RPMI7951 (cell line): ENCODE data around the gene SPDYE6. TPM values are rescaled to one million over a fixed set of nuclear protein-coding genes. Genes with fewer than 3 reads are reported as not detected.
A peak's percentile ranks its signal among the peaks of the same experiment; 100 is the strongest.
"Not testable (repeated sequence)": the region's sequence is repeated elsewhere in the genome, so short reads cannot be mapped to it uniquely, and the experiment has no call there.

Experiments used
- DNase-seq: peaks from one replicate; pipeline ENCODE4 v3.0.0-alpha.2; 2012; ENCODE audit warnings: low read depth
- total RNA-seq: library from RNA; depleted of rRNA; stranded (reverse); fragments of >200 nt; shearing (Covaris generic); gene quantifications from 2 replicates; pipeline ENCODE4 v1.2.3, GENCODE V29; 2014; rRNA removed

SPDYE6 gene, protein sequence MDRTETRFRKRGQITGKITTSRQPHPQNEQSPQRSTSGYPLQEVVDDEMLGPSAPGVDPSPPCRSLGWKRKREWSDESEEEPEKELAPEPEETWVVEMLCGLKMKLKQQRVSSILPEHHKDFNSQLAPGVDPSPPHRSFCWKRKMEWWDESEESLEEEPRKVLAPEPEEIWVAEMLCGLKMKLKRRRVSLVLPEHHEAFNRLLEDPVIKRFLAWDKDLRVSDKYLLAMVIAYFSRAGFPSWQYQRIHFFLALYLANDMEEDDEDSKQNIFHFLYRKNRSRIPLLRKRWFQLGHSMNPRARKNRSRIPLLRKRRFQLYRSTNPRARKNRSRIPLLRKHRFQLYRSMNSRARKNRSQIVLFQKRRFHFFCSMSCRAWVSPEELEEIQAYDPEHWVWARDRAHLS
- 0.24 TPM in 1 of 2 replicates, not detected in the other for total RNA-seq

DNA sequence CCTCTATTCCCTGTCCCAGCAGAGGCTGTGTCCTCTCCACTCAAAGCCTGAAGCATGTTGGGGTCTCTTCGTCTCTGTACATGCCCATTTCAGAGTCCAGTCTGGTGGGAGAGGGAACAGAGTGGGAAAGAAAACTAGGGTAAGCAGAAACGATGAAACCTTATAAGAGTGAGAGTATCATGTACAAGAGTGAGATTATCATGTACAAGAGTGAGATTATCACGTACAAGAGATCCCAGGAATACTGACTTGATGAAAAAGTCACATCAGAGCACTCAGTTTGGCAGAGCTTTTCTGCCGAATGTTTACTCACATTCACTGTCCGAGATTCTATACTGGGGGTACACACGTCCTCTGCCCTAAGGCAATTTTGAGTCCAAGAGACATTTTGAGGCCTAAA lies at the start of gene SPDYE6:
Gene SPDYE6 (minus strand): TSS at position 101 of the 400 bp plus-strand sequence. CDS start 421 bp downstream, outside the sequence.
- not testable (repeated sequence) for DNase-seq

DNA sequence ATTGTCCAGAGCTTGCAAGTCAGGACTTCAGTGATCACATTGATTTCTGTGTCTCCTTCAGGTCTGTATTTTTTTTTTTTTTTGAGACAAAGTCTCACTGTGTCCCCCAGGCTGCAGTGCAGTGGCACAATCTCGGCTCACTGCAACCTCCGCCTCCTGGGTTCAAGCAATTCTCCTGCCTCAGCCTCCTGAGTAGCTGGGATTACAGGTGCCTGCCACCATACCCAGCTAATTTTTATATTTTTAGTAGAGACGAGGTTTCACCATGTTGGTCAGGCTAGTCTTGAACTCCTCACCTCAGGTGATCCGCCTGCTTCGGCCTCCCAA lies 48.6 kb upstream of the SPDYE6 start:
- DNase-seq, result not testable (repeated sequence)

DNA sequence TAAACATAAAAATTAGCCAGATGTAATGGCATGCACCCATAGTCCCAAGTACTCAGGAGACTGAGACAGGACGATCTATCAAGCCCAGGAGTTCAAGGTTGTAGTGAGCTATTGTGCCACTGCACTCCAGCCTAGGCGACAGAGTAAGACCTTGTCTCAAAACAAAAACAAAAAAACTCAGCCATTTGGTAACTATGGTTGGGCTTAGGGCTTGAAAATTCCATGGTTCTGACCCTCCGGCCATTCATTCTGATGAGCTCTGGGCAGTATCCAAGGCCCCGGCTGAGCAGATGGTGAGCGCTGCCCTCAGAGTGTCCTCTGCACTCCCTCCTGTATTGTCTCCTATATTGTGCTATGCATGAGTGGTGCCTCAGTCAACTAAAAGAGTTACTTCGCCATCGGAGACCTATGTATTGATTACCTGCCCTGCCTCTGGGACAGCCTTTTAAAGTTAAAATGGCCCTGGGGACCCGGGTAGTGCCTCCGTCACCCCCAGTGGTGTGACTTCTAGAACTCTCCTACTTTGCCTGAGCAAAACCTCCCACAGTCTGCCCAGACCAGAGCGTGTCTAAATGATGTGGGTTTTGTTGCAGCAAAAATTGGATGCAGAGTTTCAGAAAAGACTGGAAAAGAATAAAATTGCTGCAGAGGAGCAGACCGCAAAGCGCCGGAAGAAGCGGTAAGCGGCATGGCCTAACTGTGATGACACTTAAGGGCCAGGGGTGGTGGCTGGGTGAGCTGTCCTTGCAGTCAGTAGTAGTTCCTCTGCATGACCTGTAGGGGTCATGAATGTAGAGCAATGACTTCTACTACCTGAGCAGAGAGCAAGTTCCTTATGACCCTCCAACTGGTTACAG lies 48.0 kb upstream of the SPDYE6 start:
- DNase-seq, result peak; percentile 59

DNA sequence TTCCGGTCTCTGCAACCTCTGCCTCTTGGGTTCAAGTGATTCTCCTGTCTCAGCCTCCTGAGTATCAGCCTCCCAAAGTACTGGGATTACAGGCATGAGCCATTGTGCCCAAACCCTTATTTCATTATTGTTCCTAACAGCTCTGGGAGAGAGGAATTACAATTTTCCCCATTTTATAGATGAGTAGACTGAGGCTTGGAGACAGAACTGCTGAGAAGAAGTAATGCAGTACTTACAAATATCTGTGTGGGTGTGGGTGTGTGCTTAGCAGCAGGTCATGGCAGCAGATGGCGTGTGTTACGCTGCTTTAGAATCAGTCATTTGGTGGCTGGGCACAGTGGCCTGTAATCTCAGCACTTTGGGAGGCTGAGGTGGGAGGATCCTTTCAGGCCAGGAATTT lies 47.3 kb upstream of the SPDYE6 start:
- DNase-seq, result no peak

DNA sequence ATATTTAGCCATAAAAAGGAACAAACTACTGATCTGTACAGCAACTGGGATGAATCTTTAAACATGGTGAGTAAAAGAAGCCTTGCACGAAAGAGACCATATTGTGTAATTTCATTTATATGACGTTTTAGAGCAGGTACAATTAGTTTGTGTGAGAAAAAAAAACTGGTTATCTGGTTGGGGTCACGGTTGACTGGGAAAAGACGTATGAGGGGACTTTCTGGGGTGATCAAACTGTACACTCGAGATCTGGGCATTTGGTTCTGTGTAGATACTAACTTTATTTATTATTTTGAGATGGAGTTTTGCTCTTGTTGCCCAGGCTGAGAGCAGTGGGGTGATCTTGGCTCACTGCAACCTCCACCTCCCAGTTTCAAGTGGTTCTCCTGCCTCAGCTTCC lies 44.1 kb upstream of the SPDYE6 start:
- no peak for DNase-seq

DNA sequence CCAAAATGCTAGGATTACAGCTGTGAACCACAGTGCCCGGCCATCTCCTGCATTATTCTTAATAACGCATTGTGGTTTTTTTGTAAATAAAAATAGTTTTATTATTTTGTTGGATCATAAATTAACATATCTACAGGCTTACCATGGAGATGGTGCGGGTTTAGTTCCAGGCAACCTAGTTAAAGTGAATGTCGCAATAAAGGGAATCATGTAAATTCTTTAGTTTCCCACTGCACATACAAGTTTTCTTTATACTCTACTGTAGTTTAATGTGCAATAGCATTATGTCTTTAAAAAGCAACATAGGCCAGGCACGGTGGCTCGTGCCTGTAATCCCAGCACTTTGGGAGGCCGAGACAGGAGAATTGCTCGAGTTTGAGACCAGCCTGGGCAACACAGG lies 42.3 kb upstream of the SPDYE6 start:
- DNase-seq, result no peak

DNA sequence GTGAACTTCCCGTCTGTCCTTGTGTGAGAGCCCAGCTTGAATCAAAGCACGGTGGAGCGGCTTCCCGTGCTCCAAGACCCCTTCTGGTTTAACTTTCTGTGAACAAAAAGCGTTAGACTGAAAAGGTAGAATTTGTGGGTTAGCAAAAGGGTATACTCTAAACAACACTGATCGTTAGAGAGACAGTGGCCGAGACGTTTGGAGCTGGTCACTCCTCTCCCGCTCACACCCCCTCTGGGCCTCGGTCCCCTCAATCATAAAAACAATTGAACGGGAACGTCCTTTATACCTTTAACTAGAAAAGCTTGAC lies 40.4 kb upstream of the SPDYE6 start:
- DNase-seq, result no peak

DNA sequence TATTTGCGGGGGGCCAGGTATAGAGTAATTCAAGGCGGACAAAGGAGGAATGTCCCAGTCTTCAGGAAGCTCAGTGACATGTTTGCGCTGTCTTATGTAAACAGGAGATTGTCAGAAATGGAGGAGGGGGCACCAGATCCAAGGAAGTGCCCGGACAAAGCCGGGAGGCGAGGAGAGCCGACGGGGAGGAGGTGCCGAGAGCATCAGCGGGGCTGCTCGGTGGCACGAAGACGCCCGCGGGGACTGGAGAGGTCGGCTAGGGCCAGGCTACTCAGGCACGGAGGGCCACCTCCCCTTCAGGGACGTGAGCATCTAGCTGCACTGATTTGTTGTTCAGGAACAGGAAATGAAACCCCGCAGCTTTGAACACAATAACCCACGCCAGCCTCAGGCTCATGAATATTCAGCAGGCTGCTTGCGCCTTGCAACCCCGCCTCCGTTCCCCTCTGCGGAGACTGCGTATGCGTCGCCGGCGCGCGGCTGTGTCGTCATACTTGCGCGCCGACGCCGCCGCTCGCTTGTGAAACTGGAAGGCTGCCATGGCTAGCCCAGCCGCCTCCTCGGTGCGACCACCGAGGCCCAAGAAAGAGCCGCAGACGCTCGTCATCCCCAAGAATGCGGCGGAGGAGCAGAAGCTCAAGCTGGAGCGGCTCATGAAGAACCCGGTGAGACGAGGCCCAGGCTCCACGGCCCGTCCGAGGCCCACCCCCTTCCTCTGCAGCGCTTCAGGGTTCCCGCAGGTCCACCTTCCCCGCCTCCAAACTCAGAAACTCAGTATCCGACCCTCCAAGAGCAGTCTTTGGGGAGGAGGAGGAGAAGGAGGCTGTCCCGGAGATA lies 39.8 kb upstream of the SPDYE6 start, which contains the start of gene PRKRIP1:
Gene PRKRIP1 (plus strand): TSS at position 491 of the 837 bp plus-strand sequence. CDS start 49 bp downstream, at position 540.
- peak; percentile 96 for DNase-seq

DNA sequence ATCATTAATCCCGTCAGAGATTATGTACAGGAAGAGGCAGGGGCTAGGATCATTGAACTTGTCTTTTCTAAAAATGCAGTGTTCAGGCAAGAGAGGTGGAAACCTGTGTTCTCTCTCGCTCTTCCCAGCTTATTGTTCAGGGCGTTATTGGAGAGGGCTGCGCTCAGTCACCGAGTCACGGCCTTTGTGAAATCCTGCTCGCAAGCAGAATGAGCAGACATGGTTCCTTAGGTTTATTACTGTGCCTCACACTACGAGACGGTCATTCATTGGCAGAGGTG lies 39.3 kb upstream of the SPDYE6 start:
- DNase-seq, result no peak

DNA sequence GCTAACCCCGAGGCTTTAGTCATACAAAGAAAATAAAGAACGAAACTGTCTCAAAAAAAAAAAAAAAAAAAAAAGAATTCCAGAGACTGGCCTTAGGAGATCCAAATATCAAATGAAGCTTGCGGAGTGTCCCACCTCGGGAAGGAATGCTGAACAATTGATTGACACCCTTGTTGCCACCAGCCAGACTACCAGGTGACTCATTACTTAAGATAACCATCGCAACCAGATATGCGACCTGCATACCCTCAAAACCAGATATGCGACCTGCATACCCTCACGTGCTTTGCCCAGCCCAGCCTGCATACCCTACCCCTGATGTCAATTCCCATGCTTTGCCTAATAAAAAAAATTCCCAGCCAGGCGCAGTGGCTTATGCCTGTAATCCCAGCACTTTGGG lies 37.2 kb upstream of the SPDYE6 start:
- DNase-seq, result no peak

DNA sequence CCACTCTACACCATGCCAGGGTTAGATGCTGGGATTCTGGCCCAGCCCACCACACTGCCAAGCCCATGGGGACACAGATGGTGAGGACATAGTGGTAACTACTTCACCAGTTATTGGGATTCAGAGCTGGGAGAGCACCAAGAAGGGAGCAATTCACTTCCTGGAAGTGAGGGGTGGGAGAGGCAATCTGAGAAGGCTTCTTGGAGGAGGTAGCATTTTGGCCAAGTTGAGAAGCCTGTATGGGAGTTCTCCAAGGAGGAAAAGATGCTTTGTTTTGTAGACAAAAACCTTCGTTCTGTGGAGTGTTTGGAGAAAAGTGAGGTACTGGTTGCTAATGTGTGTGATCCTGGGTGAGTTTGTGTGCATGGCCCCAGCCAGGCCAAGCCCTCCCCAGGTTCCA lies 36.1 kb upstream of the SPDYE6 start:
- no peak for DNase-seq

DNA sequence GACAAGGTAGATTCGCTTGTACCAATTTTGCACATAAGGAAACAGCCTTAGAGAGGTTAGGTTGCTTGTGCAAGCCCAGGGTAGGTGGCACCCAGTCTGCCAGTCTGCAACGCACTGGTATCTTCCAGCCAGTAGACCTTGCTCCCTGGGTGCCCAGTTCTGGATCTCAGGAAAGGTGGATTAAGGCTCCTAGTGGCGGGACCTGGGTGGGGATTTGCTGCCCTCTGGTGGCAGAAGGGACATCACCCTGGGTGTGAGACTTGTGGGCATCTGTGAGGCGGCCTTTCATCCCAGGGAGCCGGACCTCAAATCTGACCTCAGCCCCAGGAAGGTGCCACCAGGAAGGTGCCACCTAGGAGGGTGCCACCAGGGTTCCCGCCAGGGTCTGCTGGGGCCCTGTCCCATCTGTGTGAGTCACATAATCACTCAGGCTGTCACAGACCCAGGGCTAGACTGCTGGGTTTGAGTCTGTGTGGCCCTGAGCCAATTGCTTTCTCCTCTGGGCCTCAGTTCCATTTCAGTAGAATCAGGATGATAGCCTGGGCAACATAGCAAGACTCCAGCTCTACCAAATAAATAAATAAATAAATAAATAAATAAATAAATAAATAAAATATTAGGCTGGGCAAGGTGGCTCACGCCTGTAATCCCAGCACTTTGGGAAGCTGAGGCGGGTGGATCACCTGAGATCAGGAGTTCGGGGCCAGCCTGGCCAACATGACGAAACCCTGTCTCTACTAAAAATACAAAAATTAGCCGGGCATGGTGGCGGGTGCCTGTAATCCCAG lies 34.6 kb upstream of the SPDYE6 start:
- DNase-seq, result peak; percentile 68

DNA sequence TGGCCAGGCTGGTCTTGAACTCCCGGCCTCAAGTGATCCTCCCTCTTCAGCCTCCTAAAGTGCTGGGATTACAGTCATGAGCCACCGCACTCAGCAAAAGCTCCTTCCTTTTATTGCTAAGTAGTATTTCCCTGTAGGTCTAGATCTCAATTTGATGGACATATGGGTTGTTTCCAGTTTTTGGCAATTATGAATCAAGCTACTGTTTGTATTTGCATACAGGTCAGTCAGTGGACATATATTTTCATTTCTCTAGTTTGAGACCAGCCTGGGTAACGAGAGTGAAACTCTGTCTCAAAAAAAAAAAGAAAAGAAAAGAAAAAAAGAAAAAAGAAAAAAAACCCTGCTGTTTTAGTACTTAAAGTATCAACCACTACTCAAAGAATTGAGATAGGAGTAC lies 33.6 kb upstream of the SPDYE6 start:
- DNase-seq, result no peak

DNA sequence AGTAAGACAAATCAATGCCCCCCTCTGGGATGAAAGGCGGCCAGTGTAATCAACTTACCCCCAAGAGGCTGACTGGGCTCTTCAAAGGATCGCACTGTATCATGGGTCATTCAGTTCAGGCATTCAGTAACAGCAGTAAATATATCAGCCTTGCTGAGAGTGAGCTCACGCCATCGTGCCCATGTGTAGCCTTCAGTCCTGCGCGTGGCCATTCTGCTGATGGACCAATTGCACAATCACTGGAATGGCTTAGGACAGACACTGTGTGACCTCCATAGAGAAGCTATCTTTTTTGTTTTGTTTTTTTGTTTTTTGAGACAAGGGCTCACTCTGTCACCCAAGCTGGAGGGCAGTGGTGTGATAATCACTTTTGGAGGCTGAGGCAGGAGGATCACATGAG lies 30.8 kb upstream of the SPDYE6 start:
- DNase-seq, result no peak

DNA sequence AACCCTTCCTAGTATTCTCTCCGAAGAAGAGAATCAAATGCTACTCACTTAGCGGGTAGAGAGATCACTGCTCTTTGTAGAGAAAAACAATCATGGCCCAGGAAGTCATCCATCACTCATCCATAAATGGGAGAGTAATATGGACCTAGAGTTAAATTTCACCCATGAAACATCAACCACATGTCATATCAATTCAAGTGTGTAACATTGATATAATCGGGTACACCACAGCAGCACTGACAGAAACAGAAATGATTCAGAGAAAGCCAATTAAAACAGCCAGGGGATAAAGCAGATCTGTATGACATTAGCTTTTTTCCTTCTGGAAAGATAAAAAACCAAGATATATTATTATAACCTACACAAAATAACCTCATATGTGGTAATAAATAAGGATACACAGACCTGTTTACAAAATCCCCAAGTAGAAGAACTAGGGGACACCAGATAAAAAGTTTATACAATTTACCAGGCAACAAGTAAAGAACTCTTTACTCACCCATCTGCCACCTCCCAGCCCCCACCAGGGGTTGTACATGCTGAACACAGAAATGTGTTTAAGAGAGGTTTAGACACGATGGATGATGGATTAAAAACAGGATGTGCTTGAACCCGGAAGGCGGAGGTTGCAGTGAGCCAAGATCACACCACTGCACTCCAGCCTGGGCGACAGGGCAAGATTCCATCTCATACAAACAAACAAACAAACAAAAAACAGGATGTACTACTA lies 25.6 kb upstream of the SPDYE6 start:
- DNase-seq, result not testable (repeated sequence)

DNA sequence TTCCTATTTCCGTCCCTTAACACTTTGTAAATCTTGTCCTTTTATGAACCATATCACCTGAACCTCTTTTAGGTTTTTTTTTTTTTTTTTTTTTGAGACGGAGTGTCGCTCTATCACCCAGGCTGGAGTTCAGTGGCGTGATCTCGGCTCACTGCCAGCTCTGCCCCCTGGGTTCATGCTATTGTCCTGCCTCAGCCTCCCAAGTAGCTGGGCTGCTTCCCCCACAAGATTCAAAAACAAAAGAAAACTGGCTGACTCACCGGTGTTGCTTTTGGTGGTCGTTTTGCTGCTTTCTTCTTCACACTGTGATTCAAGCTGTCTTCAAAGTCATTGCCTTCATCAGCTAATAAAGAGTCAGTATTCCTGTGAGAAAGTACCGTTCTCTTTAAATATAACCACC lies 24.6 kb upstream of the SPDYE6 start:
- not testable (repeated sequence) for DNase-seq

DNA sequence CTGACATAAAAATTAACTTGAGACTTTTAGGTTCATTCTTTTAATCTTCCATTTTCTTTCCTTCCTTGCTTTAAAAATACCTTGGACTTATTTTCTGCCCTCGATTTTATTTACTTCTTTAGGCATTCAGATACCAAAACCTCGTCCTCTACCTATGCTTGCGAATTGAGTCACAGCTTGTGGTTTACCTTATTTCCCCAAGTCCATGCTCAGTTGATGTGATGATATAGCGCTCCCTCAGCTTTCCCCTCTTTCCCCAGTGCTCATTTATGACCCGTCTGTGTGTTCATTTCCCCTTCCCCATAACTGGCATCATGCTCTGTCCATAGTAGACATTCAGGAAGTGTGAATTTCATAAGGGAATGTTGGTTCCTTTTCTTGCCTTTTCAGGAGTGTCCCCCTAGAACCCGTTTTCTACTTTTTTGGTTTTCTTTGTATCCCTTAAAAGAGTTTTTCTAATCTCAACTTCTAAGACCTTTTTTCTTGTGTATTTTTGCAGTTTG lies 20.8 kb upstream of the SPDYE6 start:
- DNase-seq, result no peak

DNA sequence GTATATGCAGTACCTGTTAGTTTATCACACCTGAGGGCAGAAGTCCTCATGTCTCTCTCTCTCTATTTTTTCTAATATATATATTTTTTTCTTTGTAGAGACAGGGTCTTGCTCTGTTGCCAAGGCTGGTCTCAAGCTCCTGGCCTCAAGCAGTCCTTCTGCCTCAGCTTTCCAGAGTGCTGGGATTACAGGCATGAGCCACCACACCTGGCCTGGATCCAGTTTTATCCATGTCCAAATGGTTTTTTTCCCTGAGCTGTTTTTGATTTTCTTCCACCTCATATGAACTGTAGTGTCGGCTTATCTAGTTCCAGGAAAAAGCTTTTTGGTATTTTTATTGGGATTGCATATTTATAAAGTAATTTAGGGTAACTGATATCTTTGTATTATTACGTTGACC lies 16.6 kb upstream of the SPDYE6 start:
- not testable (repeated sequence) for DNase-seq

DNA sequence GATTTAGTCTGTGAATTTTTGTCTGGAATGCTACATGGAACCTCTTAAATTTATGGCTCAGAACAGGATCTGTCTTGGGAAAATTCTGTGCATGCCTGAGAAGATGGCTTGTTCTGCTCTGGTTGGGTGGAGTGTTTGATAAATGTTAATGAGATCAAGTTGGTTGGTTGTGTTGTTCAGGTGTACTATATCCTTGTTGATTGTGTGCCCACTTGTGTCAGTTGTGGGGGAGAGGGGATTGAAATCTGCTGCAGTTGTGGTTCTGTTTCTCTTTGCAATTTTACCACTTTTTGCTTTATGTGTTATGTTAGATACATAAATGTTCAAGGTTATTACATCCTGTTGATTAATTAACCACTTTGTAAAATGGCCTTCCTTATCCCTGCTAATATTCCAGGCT lies 13.8 kb upstream of the SPDYE6 start:
- DNase-seq, result not testable (repeated sequence)

DNA sequence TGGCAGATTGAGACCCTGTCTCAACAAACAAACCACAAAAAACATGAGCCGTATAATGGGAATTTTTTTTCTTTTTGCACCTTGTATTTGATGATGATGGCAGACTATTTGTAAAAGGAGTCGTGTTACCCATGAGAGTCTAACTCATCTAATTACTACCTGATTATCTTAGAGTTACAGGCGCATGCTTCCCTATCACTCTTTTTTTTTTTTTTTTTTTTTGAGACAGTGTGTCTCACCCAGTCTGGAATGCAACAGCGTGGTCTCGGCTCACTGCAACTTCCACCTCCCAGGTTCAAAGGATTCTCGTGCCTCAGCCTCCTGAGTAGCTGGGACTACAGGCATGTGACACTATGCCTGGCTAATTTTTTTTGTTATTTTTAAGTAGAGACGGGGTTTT lies 9.1 kb upstream of the SPDYE6 start:
- DNase-seq, result not testable (repeated sequence)
